GM18499 (cell line): Measurements from ENCODE around the gene ADH4.
"Not testable (repeated sequence)": the region's sequence is repeated elsewhere in the genome, so short reads cannot be mapped to it uniquely, and the experiment has no call there.

Source experiments
- ATAC-seq: cut with Tn5 transposase; IDR thresholded peaks from one replicate; pipeline ENCODE4 v1.9.1; 2021; ENCODE audit warnings: moderate number of reproducible peaks; ENCODE audit not compliant: insufficient read depth, unreplicated experiment

The ADH4 gene

DNA sequence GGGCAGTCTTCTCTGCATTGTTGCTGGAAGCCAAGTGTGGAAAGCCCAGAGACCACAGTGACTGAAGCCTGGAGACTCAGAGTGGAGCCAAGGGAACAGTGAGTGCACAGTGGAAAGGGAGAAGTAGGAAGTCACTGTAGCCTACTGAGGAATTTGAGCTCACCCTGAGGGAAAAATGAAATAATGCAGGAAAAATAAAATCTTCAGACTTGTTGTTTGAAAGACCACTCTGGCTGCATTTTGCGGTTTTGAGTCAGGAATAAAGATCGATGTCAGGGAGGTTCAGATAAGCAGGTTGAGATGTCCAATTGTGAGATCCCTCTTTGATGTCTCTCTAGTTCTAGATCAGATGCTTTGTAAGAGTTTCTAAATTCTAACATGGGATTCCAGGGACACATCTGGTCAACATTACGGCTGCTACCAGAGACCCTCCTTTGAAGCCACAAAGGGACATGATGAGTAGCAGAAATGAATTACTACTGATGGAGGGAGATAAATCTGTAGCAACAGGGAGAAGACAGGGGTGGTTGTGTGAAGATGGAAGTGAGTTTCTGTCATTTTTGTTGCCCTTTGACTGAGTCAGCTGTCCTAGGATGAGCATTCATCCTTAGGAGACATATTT lies 8.4 kb downstream of the ADH4 start:
- ATAC-seq = no peak

DNA sequence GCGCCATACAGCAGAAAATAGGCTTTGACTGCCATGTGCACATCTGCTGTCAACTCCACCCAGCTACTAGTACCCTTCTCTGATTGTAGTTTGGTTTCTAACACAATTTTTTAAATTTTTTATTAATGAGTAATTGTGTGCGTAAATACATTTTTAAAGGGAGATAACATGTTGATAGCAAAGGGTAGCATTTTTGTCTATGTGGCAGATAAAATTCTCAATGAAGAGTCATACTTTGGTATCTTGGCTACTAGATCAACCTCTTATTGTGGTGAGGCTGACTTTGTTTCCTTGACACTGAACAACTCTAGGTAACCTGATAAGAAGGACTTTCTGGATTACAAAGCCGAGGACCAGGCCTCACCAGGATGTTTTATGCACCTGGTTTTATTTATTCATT lies 9.5 kb downstream of the ADH4 start:
- ATAC-seq = no peak

DNA sequence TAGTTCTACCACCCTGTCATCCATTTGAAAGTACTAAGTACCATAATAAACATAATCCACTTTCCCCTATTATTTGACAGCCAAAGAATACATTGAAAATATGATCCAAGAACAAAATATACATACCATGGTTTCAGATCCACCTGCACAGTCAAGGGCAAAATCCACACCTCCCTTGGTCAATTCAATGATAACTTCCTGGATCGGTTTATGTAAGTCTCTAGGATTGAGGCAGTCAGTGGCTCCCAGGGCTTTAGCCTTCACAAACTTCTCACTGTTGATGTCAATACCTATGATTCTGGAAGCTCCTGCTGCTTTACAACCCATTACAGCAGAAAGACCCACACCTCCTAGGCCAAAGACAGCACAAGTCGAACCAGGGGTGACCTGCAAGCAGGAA lies 12.7 kb downstream of the ADH4 start:
- ATAC-seq = no peak

DNA sequence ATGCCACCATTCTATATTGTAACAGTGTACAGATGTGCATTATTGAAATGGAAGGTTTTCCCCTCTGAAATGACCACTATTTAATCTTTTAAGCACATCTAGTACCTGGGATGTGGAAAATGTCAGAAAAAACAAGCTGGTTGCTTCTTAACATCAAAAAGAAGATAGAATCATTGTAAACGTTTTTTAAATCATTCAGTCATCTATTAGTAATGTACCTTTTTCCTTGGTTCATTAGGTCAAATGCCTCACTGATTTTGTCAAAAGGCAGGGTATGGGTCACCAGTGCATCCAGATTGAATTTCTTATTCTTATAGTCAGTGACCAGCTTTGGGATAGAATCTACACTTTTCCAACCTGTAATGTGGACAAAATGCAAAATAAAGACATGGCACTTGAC lies 17.7 kb downstream of the ADH4 start:
- ATAC-seq = no peak

DNA sequence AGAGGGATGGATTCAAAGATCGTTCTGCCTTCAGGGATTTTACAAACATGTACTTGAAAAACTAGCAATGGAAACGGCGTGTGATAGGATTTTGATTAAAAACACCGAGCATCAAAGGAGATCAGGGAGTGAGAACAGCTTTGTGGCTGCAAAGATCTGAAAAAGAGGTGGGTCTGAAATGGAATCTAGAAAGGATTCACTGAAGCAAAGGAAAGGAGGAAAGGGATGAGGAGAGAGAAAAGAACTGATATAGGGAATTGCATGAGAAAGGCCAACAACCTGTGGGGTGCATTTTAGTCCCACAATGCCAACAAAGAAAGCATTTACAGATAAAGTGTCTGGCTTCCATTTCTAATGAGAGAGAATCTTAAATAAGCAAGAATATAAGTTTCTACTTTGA lies 23.1 kb downstream of the ADH4 start:
- no peak for ATAC-seq

DNA sequence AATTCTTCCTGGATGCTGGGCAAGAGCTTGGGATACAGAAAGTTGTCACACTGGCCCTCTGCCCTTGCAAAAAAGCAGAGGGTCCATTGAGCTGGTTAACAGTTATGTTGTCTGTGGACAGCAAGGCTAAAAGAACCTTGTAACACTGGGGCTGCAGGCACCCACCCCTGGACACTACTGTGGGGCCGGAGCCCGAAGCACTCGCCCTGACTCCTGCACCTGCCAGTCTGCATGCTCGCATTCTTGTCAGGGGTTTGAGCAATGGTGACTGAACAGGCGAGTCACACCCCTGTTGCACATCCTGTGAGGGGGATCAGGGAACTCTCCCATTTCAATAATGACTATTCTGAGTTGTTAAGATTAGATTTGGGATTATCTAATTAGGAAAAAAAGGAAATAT lies 23.6 kb downstream of the ADH4 start:
- no peak for ATAC-seq

DNA sequence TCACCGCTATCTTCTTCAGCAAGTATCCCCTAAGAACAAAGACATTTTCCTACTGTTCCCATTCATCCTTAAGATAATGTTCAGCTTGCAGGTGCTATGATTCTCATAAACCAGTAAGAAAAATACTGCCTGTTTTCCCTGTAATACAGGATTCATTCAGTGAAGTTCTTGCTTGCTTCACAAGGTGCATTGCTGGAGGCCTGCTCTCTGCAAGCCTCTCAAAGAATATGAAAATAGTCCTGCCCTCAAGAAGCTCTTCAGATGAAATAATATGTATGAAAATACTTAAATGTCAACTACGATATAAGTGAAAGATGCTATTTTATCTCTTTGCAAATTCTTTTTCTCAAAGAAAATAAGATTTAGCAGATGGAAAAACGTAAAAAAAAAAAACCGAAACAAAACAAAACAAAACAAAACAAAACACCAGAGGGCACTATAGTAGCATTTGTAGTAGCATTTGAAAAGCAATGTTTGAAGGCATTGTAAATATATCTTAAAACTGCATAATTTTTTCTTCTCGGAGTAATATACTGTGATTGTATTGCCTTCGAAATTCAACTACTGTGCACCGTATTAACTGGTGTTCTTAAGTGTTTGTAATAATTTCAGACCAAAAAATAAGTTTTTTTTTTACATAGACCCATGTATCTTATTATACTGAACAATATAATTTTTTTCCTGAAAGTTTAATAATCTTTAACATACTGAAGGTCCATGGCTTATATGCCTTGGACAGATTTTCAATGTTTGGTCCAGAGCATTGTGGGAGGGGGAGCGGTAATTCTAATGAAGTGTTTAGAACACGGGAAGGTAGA lies 26.0 kb downstream of the ADH4 start:
- no peak for ATAC-seq

DNA sequence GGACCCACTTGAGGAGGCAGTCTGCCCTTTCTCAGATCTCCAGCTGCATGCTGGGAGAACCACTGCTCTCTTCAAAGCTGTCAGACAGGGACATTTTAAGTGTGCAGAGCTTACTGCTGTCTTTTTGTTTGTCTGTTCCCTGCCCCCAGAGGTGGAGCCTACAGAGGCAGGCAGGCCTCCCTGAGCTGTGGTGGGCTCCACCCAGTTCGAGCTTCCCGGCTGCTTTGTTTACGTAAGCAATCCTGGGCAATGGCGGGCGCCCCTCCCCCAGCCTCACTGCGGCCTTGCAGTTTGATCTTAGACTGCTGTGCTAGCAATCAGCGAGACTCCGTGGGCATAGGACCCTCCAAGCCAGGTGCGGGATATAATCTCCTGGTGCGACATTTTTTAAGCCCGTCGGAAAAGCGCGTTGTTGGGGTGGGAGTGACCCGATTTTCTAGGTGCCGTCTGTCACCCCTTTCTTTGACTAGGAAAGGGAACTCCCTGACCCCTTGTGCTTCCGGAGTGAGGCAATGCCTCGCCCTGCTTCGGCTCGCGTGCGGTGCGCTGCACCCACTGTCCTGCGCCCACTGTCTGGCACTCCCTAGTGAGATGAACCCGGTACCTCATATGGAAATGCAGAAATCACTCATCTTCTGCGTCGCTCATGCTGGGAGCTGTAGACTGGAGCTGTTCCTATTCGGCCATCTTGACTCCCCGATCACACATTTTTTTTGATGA lies 26.8 kb downstream of the ADH4 start:
- not testable (repeated sequence) for ATAC-seq

DNA sequence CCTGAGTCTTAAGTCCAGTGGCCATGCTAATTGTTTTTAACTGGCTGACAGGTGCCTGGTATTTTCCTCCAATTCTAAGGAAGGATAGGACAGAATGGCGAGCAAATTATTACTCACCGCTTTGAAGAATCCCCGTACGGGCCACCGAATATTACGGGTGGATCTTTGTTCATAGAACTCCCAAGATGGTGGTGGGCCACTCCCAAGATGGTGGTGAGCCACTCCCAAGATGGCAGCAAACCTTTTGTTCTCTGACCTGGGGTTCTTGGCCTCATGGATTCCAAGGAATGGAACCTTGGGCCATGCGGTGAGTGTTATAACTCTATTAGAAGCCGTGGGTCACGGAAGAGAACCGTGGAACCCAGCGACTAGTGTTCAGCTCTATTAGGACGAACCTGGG lies 34.8 kb downstream of the ADH4 start:
- ATAC-seq = not testable (repeated sequence)

DNA sequence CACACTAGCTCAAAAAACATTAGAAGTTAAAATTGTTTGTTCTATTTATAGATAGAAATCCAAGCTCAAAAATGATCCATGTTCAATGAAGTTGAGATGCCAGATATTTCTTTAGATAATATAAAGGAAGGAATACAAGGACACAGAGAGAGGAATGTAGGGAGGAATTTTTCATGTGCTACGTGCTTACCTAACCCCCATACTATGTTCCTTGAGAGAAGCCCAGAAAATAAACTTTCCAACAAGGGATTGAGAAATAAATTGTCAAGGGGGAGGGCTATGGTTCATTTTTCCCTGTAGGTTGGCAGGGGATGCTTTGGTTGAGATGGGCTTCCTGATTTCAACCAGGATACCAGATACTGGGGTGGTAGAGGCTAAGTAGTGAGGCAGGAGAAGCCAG lies 39.9 kb downstream of the ADH4 start:
- ATAC-seq = no peak

DNA sequence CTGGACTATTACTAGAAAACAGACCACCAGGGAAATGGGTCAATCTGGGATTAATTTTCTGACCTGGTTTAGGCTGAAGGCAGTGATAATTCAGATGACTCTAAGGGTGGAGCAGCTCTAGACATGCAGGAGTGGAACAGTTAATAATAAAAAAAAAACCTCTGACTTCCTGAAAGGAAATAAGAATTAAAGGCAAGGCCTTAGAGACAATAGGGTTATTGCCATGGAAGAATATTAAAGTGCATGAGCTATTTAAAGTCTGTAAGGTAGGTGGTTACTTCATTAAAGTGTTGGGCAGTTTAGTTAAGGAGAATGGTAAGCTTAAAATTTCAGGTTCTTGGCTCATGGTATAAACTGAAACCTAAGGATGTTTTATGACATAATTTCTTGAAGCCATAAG lies 40.9 kb downstream of the ADH4 start:
- no peak for ATAC-seq

DNA sequence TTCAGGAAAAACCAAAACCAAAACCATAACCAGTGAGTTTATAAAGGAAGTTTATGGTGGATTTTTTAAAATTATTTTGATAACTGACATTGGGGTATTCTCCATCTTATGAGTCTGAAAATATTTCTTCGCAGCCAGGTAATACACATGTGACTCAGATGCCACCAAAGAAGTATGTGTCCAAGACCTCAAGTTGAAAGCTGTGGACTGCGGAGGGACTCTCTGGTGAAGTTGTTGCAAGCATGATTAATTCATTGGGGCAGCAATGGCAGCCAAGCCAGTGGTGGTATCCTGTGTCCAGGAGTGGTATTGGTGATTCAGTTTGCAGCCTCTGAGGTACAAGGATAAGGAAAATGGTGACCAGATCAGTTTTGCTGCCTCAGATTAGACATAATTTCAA lies 41.5 kb downstream of the ADH4 start:
- no peak for ATAC-seq

DNA sequence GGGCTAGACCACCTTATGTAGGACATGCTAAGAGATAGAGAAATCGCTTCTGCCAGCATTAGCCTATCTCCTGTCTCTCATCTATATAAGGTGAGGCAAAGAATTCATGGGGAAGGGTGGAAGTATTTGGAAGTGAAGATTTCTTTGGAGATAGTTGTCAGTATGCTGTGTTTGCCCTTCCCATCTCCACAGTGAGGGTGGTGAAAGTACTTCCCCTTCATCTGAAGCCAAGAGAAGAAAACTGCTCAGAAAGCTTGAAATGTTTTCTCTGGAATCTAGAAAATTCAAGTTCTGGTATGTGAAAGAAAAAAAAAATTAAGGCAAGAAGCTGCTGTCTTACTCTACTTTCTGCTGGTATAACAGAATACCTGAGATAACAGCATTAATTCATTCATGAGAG lies 43.2 kb downstream of the ADH4 start:
- no peak for ATAC-seq

DNA sequence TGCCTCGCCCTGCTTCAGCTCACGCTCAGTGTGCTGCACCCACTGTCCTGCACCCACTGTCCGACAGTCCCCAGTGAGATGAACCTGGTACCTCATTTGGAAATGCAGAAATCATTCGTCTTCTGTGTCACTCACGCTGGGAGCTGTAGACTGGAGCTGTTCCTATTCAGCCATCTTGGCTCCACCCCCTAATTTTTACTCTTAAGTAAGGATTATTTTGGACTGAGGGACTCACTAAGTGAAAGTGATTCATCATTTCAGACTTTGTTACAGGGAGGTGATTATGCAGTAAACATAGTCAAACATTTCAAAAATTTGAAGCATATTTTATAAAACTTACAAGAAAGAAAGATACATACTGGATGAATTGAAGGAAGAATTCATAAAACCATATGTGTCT lies 44.3 kb downstream of the ADH4 start:
- not testable (repeated sequence) for ATAC-seq

DNA sequence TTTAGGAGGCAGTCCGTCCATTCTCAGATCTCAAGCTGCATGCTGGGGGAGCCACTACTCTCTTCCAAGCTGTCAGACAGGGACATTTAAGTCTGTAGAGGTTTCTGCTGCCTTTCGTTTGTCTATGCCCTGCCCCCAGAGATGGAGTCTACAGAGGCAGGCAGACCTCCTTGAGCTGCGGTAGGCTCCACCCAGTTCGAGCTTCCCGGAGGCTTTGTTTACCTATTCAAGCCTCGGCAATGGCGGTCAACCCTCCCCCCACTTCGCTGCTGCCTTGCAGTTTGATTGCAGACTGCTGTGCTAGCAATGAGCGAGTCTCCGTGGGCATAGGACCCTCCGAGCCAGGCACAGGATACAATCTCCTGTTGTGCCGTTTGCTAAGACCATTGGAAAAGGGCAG lies 44.8 kb downstream of the ADH4 start:
- no peak for ATAC-seq

DNA sequence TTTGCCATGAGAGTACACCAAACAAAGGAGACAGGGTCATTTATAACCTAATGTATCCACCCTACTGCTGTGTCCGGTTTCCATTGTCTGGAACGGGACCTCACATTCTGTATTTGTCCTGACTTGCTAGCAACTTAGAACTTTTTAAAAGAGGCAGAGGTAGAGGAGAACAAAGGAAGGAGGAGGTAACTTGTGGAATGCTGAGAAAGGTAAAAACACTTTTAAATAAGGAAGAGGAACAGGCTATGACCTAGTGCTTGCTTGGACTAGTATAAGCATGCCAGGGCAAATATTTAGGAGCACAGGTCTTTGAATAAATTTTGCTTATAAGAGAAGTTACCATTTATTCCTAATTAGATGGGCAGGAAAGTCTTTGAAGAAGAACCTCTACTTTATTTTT lies 52.3 kb downstream of the ADH4 start:
- not testable (repeated sequence) for ATAC-seq

DNA sequence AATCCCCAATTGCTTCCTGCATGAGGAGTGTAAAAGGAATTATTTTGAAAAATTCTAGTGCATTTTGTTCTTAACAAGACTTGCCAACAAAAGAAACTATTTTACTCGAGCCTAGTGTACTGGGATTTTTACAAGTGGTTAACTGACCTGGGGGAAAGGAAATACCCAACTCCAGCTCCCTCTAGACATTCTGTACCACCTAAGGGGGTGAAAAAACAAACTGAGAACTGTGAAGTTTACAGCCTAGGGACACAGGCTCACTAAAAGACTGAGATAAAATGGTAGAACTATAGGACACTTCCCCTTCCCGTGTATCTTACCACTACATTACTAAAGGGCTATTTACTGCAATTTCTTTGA lies 52.9 kb downstream of the ADH4 start:
- no peak for ATAC-seq

DNA sequence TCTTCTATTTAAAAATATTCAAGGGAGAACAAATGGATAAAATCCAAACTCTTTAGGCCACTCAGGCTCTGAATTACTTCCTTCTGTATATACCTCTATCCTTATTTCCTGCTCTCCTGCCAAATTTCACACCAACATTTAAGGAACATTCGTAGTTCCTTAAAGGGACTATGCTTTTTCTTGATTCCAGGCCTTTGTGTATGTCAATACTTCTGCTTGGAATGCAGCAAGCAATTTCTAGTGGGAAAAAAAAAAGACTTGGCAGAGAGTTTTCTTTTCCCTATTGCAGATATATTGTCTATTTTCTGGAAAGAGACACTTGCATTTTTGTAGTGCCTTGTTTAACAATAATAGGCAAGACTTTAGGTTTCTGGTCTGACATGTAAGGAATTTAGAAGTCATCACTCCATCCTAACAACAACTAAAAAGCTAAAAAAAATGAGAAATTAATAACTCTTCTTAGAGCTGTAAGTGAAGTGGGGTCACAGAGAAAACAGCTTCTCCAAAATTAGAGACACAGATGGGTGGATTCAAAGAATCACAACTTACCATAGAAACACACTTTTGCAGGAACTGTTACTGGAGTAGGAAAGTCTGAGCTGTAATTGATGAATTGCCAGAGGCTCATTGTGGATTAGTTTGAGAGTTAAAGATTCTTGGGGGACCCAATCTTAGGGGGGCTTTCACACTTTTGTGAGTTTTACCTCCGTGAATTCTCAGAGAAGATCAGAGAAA lies 53.4 kb downstream of the ADH4 start:
- no peak for ATAC-seq

DNA sequence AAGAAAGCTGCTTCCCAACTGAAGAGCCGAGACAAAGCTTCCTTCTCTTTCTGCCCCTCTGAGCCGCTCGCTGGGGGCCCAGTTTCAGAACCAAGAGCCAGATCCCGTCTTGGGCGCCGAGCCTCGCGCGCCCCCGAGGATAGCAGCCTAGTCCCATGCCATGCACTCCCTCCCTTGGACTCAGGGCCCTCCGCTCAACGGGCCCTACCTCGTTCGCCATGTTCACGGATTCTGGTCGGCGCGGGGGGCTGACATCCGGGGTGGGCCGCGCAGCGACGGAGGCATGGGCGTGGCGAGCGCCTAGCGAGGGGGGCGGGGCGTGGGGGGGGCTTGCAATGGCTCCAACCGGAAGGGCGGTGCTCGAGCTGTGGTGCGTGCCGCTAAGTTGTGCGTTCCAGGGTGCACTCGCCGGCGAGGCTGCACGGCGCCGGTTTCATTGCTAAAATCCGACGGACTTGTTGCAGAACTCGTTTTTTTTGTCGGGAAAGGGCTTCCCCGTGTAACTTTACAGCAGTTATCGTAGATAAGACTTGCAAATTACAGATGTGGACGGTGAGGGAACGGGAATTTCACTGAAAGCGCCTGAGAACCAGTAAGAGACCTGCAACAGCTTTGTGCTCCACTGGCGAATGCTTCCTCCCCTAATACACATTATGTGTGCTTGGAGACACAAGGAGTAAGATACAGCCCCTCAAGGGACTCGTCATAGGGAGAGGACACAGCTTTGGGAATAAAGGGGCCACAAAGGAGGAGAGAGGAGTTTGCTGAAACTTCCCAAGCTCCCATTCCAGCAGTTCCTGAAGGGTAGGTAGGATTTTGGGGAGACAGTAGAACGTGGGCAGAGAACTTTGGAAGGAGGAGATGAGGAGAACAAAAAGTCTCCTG lies 55.4 kb downstream of the ADH4 start, which contains the start of gene ADH5:
Gene ADH5 (minus strand): TSS at position 308 of the 885 bp plus-strand sequence. CDS start 88 bp downstream, at position 220.
- peak; percentile 67 for ATAC-seq

DNA sequence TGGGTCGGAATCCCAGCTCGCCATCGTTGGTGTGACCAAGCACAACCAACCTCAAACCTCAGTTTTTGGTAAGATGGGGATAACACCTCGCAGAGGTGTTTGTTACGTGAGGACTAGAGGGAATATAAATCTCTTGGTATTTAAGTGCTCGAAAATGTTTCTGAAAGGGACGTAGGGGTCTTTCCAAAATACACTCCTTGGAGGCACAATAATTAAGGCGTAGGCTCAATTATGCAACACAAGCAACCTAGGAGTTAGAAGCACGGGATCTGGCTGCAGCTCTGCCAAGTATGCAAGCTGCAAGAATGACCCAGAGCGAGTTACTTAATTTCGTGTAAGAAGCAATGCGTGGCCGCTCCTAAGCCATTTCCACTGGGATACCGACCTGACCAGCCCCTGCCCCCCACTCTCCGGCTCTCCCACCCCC lies 56.1 kb downstream of the ADH4 start:
- ATAC-seq = peak; percentile 21
